IMR-90 (cell line): ENCODE results near the gene SYNGR1. TPM values are rescaled to one million over a fixed set of nuclear protein-coding genes. Genes with fewer than 3 reads are reported as not detected.
A peak's percentile ranks its signal among the peaks of the same experiment; 100 is the strongest.

Experiments used
- ATAC-seq: fragments of 200-7000 bp; cut with Tn5 transposase; 2 replicates; pipeline ENCODE4 v1.9.1; 2020; ENCODE audit warnings: low read depth, mild to moderate bottlenecking, moderate library complexity
- BruUV-seq: library from RNA; stranded (reverse); fragments of 400-500 nt; replicated peaks from 2 replicates; lab custom pipeline; 2021; lab: Mats Ljungman, UMichigan
- CTCF ChIA-PET: fragments of 300-600 bp; formaldehyde crosslinking; extraction: SDS; loops from one replicate; lab custom pipeline; 2021; ENCODE audit warnings: antibody characterized with exemption; lab: Yijun Ruan, JAX
- POLR2A ChIA-PET: fragments of 300-600 bp; sonication (Branson Sonifier 250); formaldehyde crosslinking; loops from one replicate; lab custom pipeline; 2022; ENCODE audit warnings: antibody characterized with exemption; ENCODE audit not compliant: unreplicated experiment; lab: Charles Lee
- DNase-seq: peaks from one replicate; pipeline ENCODE4 v3.0.0; 2013
- H2AFZ ChIP-seq: replicated peaks from 2 replicates; pipeline ENCODE3; 2013; ENCODE audit warnings: low read length, mild to moderate bottlenecking; ENCODE audit not compliant: poor library complexity
- H2AK5ac ChIP-seq: 2 replicates; pipeline ENCODE4 v1.6.1; 2013; ENCODE audit warnings: low read depth, low read length, inconsistent platforms
- H2AK9ac ChIP-seq: replicated peaks from 2 replicates; pipeline ENCODE3; 2013; ENCODE audit warnings: mild to moderate bottlenecking, low read depth, low read length, moderate library complexity; ENCODE audit not compliant: poor library complexity
- H2BK120ac ChIP-seq: 2 replicates; pipeline ENCODE4 v1.6.1; 2013; ENCODE audit warnings: low read depth, low read length, inconsistent platforms
- H2BK15ac ChIP-seq: 3 replicates; pipeline ENCODE4 v1.6.1; 2013; ENCODE audit warnings: low read depth, low read length, inconsistent platforms
- H2BK20ac ChIP-seq: 2 replicates; pipeline ENCODE4 v1.6.1; 2013; ENCODE audit warnings: low read depth, mild to moderate bottlenecking, inconsistent platforms, low read length, moderate library complexity
- H2BK5ac ChIP-seq: 2 replicates; pipeline ENCODE4 v1.6.1; 2013; ENCODE audit warnings: mild to moderate bottlenecking, low read depth, low read length, inconsistent platforms; ENCODE audit not compliant: poor library complexity, severe bottlenecking
- H3K14ac ChIP-seq: replicated peaks from 2 replicates; pipeline ENCODE4 v1.6.1; 2013; ENCODE audit warnings: low read depth, low read length, inconsistent platforms
- H3K18ac ChIP-seq: 2 replicates; pipeline ENCODE4 v1.6.1; 2013; ENCODE audit warnings: low read depth, low read length, control low read depth
- H3K23ac ChIP-seq: 2 replicates; pipeline ENCODE4 v1.6.1; 2013; ENCODE audit warnings: low read depth, low read length, inconsistent platforms
- H3K27ac ChIP-seq: 2 replicates; pipeline ENCODE4 v1.5.1; 2013; ENCODE audit warnings: mild to moderate bottlenecking, control low read depth, low read length; ENCODE audit not compliant: insufficient read depth
- H3K27me3 ChIP-seq: 2 replicates; pipeline ENCODE4 v1.6.1; 2013; ENCODE audit warnings: low read length; ENCODE audit not compliant: control insufficient read depth, insufficient read depth
- H3K36me3 ChIP-seq: 2 replicates; pipeline ENCODE4 v1.6.1; 2013; ENCODE audit warnings: low read length, mixed read lengths; ENCODE audit not compliant: control insufficient read depth, insufficient read depth
- H3K4ac ChIP-seq: 2 replicates; pipeline ENCODE4 v1.6.1; 2013; ENCODE audit warnings: low read depth, low read length, inconsistent platforms
- H3K4me1 ChIP-seq: 2 replicates; pipeline ENCODE4 v1.6.1; 2013; ENCODE audit warnings: low read length, mixed read lengths; ENCODE audit not compliant: control insufficient read depth, insufficient read depth
- H3K4me2 ChIP-seq: 2 replicates; pipeline ENCODE4 v1.6.1; 2013; ENCODE audit warnings: low read depth, mild to moderate bottlenecking, control low read depth, low read length, moderate library complexity
- H3K4me3 ChIP-seq: 2 replicates; pipeline ENCODE4 v1.5.1; 2013; ENCODE audit warnings: low read depth, mild to moderate bottlenecking, control low read depth, low read length, moderate library complexity; ENCODE audit not compliant: insufficient read depth
- H3K56ac ChIP-seq: 2 replicates; pipeline ENCODE4 v1.6.1; 2013; ENCODE audit warnings: low read length, inconsistent platforms; ENCODE audit not compliant: insufficient read depth; ENCODE audit errors: extremely low read depth
- H3K79me1 ChIP-seq, 2 experiments: 2 replicates each; pipeline ENCODE4 v1.6.1; 2013; ENCODE audit warnings: low read length in 2 of 2, inconsistent platforms in 1 of 2, low read depth in 1 of 2
- H3K9ac ChIP-seq: 2 replicates; pipeline ENCODE4 v1.6.1; 2013; ENCODE audit warnings: low read depth, low read length, control low read depth
- H3K9me1 ChIP-seq: 2 replicates; pipeline ENCODE4 v1.6.1; 2013; ENCODE audit warnings: low read length, inconsistent platforms; ENCODE audit not compliant: insufficient read depth
- H3K9me3 ChIP-seq: 2 replicates; pipeline ENCODE4 v1.6.1; 2013; ENCODE audit warnings: low read length; ENCODE audit not compliant: control insufficient read depth, insufficient read depth
- H4K20me1 ChIP-seq: 2 replicates; pipeline ENCODE4 v1.6.1; 2013; ENCODE audit warnings: low read length, inconsistent platforms; ENCODE audit not compliant: insufficient read depth
- H4K5ac ChIP-seq: 2 replicates; pipeline ENCODE4 v1.6.1; 2013; ENCODE audit warnings: mild to moderate bottlenecking, low read depth, low read length, control low read depth
- H4K8ac ChIP-seq, 2 experiments: 2 replicates each; pipeline ENCODE4 v1.6.1; 2013; ENCODE audit warnings: low read depth in 2 of 2, low read length in 2 of 2, control low read depth in 1 of 2, inconsistent platforms in 1 of 2
- H4K91ac ChIP-seq: 2 replicates; pipeline ENCODE4 v1.6.1; 2013; ENCODE audit warnings: low read depth, low read length, inconsistent platforms; ENCODE audit not compliant: insufficient read depth
- MAZ ChIP-seq: IDR thresholded peaks from 2 replicates; pipeline ENCODE4 v1.6.1; 2012; ENCODE audit warnings: low read depth, mild to moderate bottlenecking, low read length, improper control_type of control experiment, moderate library complexity, borderline replicate concordance
- USF2 ChIP-seq: fragments of 150-350 bp; IDR thresholded peaks from 2 replicates; pipeline ENCODE4 v1.6.1; 2017; ENCODE audit warnings: mild to moderate bottlenecking, antibody characterized with exemption, low read length, low read depth
- WGBS, 2 experiments: methylation state at CpG; one replicate each; pipeline versions ENCODE4 v1.1.5 to v1.1.7; 2013; ENCODE audit warnings: missing lambda C conversion rate in 2 of 2; ENCODE audit not compliant: insufficient read length in 1 of 2; ENCODE audit errors: extremely low coverage in 2 of 2; 5-methylcytosine and 5-hydroxymethylcytosine counted together
- dilution Hi-C: fragments of 300-500 bp; cut with HindIII; formaldehyde crosslinking; loops from one replicate; pipeline ENCODE4 v1.14.3; 2018; ENCODE audit warnings: low sequenced_read_pairs; ENCODE audit not compliant: unreplicated experiment
- in situ Hi-C: fragments of 300-500 bp; cut with MboI; formaldehyde crosslinking; loops from 3 replicates; pipeline ENCODE4 v1.14.3; 2019; ENCODE audit warnings: low sequenced_read_pairs, inconsistent platforms, mixed read lengths
- intact Hi-C: fragments of 100-400 bp; cut with micrococcal nuclease; formaldehyde crosslinking; loops from 2 replicates; pipeline ENCODE4 v1.10.0; 2022
- polyA plus RNA-seq, 3 experiments: library from polyadenylated mRNA; depleted of rRNA; stranded (reverse); fragments of >200 nt; gene quantifications; 2 replicates each; pipeline ENCODE4 v1.2.3, GENCODE V29; 2012; ENCODE audit warnings: low replicate concordance in 1 of 3
- total RNA-seq: library from RNA; depleted of rRNA; stranded (reverse); fragments of >200 nt; gene quantifications from 2 replicates; pipeline ENCODE4 v1.2.3, GENCODE V29; 2012

The SYNGR1 gene
- total and polyA plus RNA-seq, 2 of the 4 experiments (the other 2 are of a cell fraction), result 6.3 to 81.5 TPM

- peak overlapping the region; percentile 63 to 83 for H4K8ac ChIP-seq
- H3K4me3 ChIP-seq, result peak overlapping the region; percentile 80
- H2AK5ac ChIP-seq, result peak overlapping the region; percentile 54
- H3K56ac ChIP-seq, result peak overlapping the region; percentile 51; the same call in 1 of the 2 replicates
- WGBS, 2 experiments, result 1% methylated on average over 22 of the region's 57 CpGs; no CpG with 5 or more reads in 1 of the 2 experiments
- H3K36me3 ChIP-seq, result no peaks in the 10 kb centered on the region
- H3K4me2 ChIP-seq, result peak overlapping the region; percentile 84
- DNase-seq (no peak), ATAC-seq (peak; percentile 85)
- in situ Hi-C loops, result no loop called here
- intact Hi-C loops, result no loop called here
- peak overlapping the region; percentile 81 for H3K9ac ChIP-seq
- peak overlapping the region; percentile 64; the same call in 1 of the 2 replicates for H3K14ac ChIP-seq
- peak overlapping the region; percentile 47; the same call in 1 of the 2 replicates for H2BK120ac ChIP-seq
- H3K4me1 ChIP-seq, result peaks cover 15% of the 10 kb centered on the region
- H2AK9ac ChIP-seq, result peak overlapping the region; percentile 67
- H3K79me1 ChIP-seq, result peaks cover 9 to 23% of the 10 kb centered on the region in 2 experiments; a peak in 3 of 4 replicates
- no peaks in the 10 kb centered on the region; the same call in 1 of the 2 replicates for H3K27me3 ChIP-seq
- no peak overlapping the region for H2BK20ac ChIP-seq
- dilution Hi-C loops, result no loop called here
- peak overlapping the region; percentile 88 for H4K5ac ChIP-seq
- H3K4ac ChIP-seq, result peak overlapping the region; percentile 87
- POLR2A ChIA-PET, result no interaction called here
- no TSS peak for BruUV-seq
- TF ChIP-seq USF2 (no peak), MAZ (peak; percentile 42; the same call in 1 of the 2 replicates)
- H3K9me1 ChIP-seq, result peaks cover 17% of the 10 kb centered on the region
- peak overlapping the region; percentile 54 for H3K27ac ChIP-seq
- H4K91ac ChIP-seq, result peak overlapping the region; percentile 70
- CTCF ChIA-PET, result no interaction called here
- H3K9me3 ChIP-seq, result no peaks in the 10 kb centered on the region
- peak overlapping the region; percentile 56; the same call in 2 of the 3 replicates for H2BK15ac ChIP-seq
- H3K23ac ChIP-seq, result no peak overlapping the region
- peak overlapping the region; percentile 99 for H2AFZ ChIP-seq
- peak overlapping the region; percentile 61 for H3K18ac ChIP-seq
- H4K20me1 ChIP-seq, result peaks cover 6% of the 10 kb centered on the region
- H2BK5ac ChIP-seq, result no peak overlapping the region
These were observed 255 bp upstream of the SYNGR1 start for GRCh38 chr22:39349506-39349966.
